Testis (tissue), 3 donors: ENCODE results near the gene CFAP61. TPM values are rescaled to one million over a fixed set of nuclear protein-coding genes. Genes with fewer than 3 reads are reported as not detected.

Experiments used
- DNase-seq: peaks from one replicate; pipeline ENCODE4 v3.0.0-alpha.2; 2019
- H3K27ac ChIP-seq, 2 donors: fragments of 200-600 bp; sonication (generic); one replicate each; pipeline ENCODE4 v1.5.1; 2019
- H3K27me3 ChIP-seq: fragments of 200-600 bp; sonication (generic); one replicate; pipeline ENCODE4 v1.5.1; 2019
- H3K36me3 ChIP-seq: fragments of 200-600 bp; sonication (generic); one replicate; pipeline ENCODE4 v1.5.1; 2017; ENCODE audit warnings: low read depth; ENCODE audit errors: missing control alignments
- H3K4me1 ChIP-seq: fragments of 200-600 bp; sonication (generic); one replicate; pipeline ENCODE4 v1.5.1; 2019
- H3K4me3 ChIP-seq, 2 donors: fragments of 200-600 bp; sonication (generic); one replicate each; pipeline ENCODE4 v1.5.1; 2017 to 2019
- H3K9me3 ChIP-seq: fragments of 200-600 bp; sonication (generic); one replicate; pipeline ENCODE4 v1.5.1; 2017
- POLR2A ChIP-seq: fragments of 450-650 bp; IDR thresholded peaks from one replicate; pipeline ENCODE4 v1.6.1; 2017; ENCODE audit warnings: antibody characterized with exemption, mild to moderate bottlenecking, moderate library complexity
- WGBS, 2 donors: methylation state at CpG; one replicate each; pipeline ENCODE4 v1.1.5; 2018; 5-methylcytosine and 5-hydroxymethylcytosine counted together
- intact Hi-C: fragments of 100-400 bp; cut with DNase I; formaldehyde crosslinking; loops from one replicate; pipeline ENCODE4 v1.15.1; 2023; ENCODE audit warnings: low total_unique reads
- polyA plus RNA-seq: library from polyadenylated mRNA; stranded (reverse); fragments of 350-450 nt; fragmentation: Illumina TruSeq; extraction: RNeasy Lipid Tissue Mini Kit (QIAGEN cat#74804); gene quantifications from one replicate; pipeline ENCODE4 v1.2.3, GENCODE V29; 2014; ENCODE audit warnings: low read depth, low replicate concordance; ENCODE audit not compliant: insufficient read depth
- total RNA-seq, 2 donors: library from RNA; depleted of rRNA; stranded (reverse); fragments of >200 nt; gene quantifications; one replicate each; pipeline ENCODE4 v1.2.3, GENCODE V29; 2016
- TF ChIP-seq, protein P1 (sequence below), 3 experiments: fragments of 450-650 bp in 2 of 3; fragments of 200-600 bp in 1 of 3; sonication (generic) in 1 of 3; IDR thresholded peaks; one replicate each; pipeline ENCODE4 v1.5.1; 2016 to 2019; ENCODE audit warnings: antibody characterized with exemption in 3 of 3, mild to moderate bottlenecking in 2 of 3, moderate library complexity in 1 of 3

Gene CFAP61
- total and polyA plus RNA-seq, 3 donors from 2014 or later = 21.4 to 76.0 (median 27.3) TPM

GRCh38 chr20:20027284-20027683 is 25.0 kb upstream of the CFAP61 start:
- TF ChIP-seq, protein P1, sequence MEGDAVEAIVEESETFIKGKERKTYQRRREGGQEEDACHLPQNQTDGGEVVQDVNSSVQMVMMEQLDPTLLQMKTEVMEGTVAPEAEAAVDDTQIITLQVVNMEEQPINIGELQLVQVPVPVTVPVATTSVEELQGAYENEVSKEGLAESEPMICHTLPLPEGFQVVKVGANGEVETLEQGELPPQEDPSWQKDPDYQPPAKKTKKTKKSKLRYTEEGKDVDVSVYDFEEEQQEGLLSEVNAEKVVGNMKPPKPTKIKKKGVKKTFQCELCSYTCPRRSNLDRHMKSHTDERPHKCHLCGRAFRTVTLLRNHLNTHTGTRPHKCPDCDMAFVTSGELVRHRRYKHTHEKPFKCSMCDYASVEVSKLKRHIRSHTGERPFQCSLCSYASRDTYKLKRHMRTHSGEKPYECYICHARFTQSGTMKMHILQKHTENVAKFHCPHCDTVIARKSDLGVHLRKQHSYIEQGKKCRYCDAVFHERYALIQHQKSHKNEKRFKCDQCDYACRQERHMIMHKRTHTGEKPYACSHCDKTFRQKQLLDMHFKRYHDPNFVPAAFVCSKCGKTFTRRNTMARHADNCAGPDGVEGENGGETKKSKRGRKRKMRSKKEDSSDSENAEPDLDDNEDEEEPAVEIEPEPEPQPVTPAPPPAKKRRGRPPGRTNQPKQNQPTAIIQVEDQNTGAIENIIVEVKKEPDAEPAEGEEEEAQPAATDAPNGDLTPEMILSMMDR (IDR thresholded peaks at IDR 0.05) = no peak
- no peak for TF ChIP-seq POLR2A
- no peak overlapping the region for H3K4me3 ChIP-seq
- no peak overlapping the region for H3K27ac ChIP-seq
- H3K4me1 ChIP-seq = peaks cover under 1% of the 10 kb centered on the region
- DNase-seq = no peak
- no peaks in the 10 kb centered on the region for H3K9me3 ChIP-seq
- intact Hi-C loops = no loop called here
- no peaks in the 10 kb centered on the region for H3K27me3 ChIP-seq
- no peaks in the 10 kb centered on the region for H3K36me3 ChIP-seq
- 95 to 97% methylated on average over 2 of the region's 2 CpGs for WGBS, 2 donors

GRCh38 chr20:20031790-20032189 is 20.5 kb upstream of the CFAP61 start:
- 88 to 95% methylated on average over 5 of the region's 5 CpGs for WGBS, 2 donors
- DNase-seq = no peak

GRCh38 chr20:20034486-20034885 is 17.8 kb upstream of the CFAP61 start:
- Histone ChIP-seq H3K4me3 (no peak overlapping the region), H3K9me3 (no peaks in the 10 kb centered on the region), H3K27me3 (no peaks in the 10 kb centered on the region), H3K36me3 (no peaks in the 10 kb centered on the region), H3K27ac (peak overlapping the region; percentile 21 to 71), H3K4me1 (peaks cover 10% of the 10 kb centered on the region)
- TF ChIP-seq POLR2A = no peak
- TF ChIP-seq, protein P1 (IDR thresholded peaks at IDR 0.05) = no peak
- 24 to 50% methylated on average over 4 of the region's 4 CpGs for WGBS, 2 donors
- peak; percentile 60 for DNase-seq
- intact Hi-C loops = no loop called here

More at GRCh38 chr20:20031790-20032189, 20.5 kb upstream of the CFAP61 start:
- Histone ChIP-seq H3K36me3 (no peaks in the 10 kb centered on the region), H3K9me3 (no peaks in the 10 kb centered on the region), H3K4me1 (peaks cover 10% of the 10 kb centered on the region), H3K27me3 (no peaks in the 10 kb centered on the region), H3K27ac (no peak overlapping the region), H3K4me3 (no peak overlapping the region)
- no peak for TF ChIP-seq POLR2A
- TF ChIP-seq, protein P1 (IDR thresholded peaks at IDR 0.05) = no peak
- intact Hi-C loops = no loop called here

GRCh38 chr20:20036756-20037155 is 15.6 kb upstream of the CFAP61 start:
- peak overlapping the region in 1 of 2 donors; percentile 33 for H3K27ac ChIP-seq
- no peaks in the 10 kb centered on the region for H3K9me3 ChIP-seq
- TF ChIP-seq, protein P1 (IDR thresholded peaks at IDR 0.05) = no peak
- no peak for TF ChIP-seq POLR2A
- H3K4me3 ChIP-seq = no peak overlapping the region
- H3K36me3 ChIP-seq = no peaks in the 10 kb centered on the region
- WGBS, 2 donors = 86 to 91% methylated on average over 3 of the region's 3 CpGs
- intact Hi-C loops = no loop called here
- no peaks in the 10 kb centered on the region for H3K27me3 ChIP-seq
- H3K4me1 ChIP-seq = peaks cover 10% of the 10 kb centered on the region
- no peak for DNase-seq

- intact Hi-C loops = no loop called here
- Histone ChIP-seq H3K27me3 (no peaks in the 10 kb centered on the region), H3K27ac (peak overlapping the region in 1 of 2 donors; percentile 19), H3K4me3 (no peak overlapping the region), H3K9me3 (no peaks in the 10 kb centered on the region), H3K4me1 (peaks cover 10% of the 10 kb centered on the region), H3K36me3 (no peaks in the 10 kb centered on the region)
- DNase-seq = no peak
- no peak for TF ChIP-seq POLR2A
- TF ChIP-seq, protein P1 (IDR thresholded peaks at IDR 0.05) = no peak
- 42 to 60% methylated on average over 5 of the region's 5 CpGs for WGBS, 2 donors
Measured at GRCh38 chr20:20037960-20038359, 14.4 kb upstream of the CFAP61 start.
